Measurements from ENCODE around the gene ATP9A. TPM values are rescaled to one million over a fixed set of nuclear protein-coding genes. Genes with fewer than 3 reads are reported as not detected.
A peak's percentile ranks its signal among the peaks of the same experiment; 100 is the strongest.

The ATP9A gene
- total and polyA plus RNA-seq, 3 donors from 2014 or later: 46.4 to 128 (median 89.3) TPM

- Histone ChIP-seq H3K4me1 (peaks cover 22% of the 10 kb centered on the region), H3K27ac (peak overlapping the region in 1 of 2 donors; percentile 77), H3K4me3 (no peak overlapping the region), H3K36me3 (ENCODE audit: low read depth, missing control alignments) (no peaks in the 10 kb centered on the region), H3K27me3 (no peaks in the 10 kb centered on the region), H3K9me3 (no peaks in the 10 kb centered on the region)
- 74 to 81% methylated on average over 8 of the region's 8 CpGs for WGBS, 2 donors
- TF ChIP-seq, protein P1, sequence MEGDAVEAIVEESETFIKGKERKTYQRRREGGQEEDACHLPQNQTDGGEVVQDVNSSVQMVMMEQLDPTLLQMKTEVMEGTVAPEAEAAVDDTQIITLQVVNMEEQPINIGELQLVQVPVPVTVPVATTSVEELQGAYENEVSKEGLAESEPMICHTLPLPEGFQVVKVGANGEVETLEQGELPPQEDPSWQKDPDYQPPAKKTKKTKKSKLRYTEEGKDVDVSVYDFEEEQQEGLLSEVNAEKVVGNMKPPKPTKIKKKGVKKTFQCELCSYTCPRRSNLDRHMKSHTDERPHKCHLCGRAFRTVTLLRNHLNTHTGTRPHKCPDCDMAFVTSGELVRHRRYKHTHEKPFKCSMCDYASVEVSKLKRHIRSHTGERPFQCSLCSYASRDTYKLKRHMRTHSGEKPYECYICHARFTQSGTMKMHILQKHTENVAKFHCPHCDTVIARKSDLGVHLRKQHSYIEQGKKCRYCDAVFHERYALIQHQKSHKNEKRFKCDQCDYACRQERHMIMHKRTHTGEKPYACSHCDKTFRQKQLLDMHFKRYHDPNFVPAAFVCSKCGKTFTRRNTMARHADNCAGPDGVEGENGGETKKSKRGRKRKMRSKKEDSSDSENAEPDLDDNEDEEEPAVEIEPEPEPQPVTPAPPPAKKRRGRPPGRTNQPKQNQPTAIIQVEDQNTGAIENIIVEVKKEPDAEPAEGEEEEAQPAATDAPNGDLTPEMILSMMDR (IDR thresholded peaks at IDR 0.05): no peak
- no peak for TF ChIP-seq POLR2A (IDR thresholded peaks at IDR 0.05)
- intact Hi-C loops (cut with DNase I; ENCODE audit: low total_unique reads): no loop called here
- DNase-seq: no peak
Observed at GRCh38 chr20:51703400-51704287, 64.5 kb downstream of the ATP9A start.

DNA sequence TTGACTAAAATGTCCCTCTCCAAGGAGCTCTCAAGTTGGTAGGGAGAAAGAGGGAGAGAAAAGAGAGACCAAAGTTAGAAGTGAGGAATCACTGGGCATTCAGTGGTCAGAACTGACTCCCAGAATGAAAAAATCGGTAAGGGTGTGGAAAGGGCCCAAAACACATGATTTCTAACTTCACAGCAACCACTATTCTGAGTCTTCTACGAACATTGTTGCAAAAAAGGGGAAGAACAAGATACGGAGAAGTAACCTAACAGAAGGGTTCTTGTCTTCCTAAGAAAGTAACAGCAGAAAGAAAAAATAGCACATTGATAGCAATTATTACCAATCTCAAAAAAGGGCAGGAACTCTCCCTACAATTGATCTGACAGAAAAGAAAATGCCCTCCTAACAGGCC, 65.6 kb downstream of the ATP9A start:
- Histone ChIP-seq H3K9me3 (no peaks in the 10 kb centered on the region), H3K27me3 (no peaks in the 10 kb centered on the region), H3K36me3 (ENCODE audit: low read depth, missing control alignments) (no peaks in the 10 kb centered on the region), H3K4me3 (no peak overlapping the region), H3K27ac (peak overlapping the region; percentile 64 to 77), H3K4me1 (peaks cover 31% of the 10 kb centered on the region)
- peak; percentile 48 for DNase-seq
- TF ChIP-seq, protein P1 (IDR thresholded peaks at IDR 0.05): no peak
- no peak for TF ChIP-seq POLR2A (IDR thresholded peaks at IDR 0.05)
- intact Hi-C loops (cut with DNase I; ENCODE audit: low total_unique reads): no loop called here
- 48 to 50% methylated on average over 3 of the region's 3 CpGs for WGBS, 2 donors

GRCh38 chr20:51700809-51701285, 67.3 kb downstream of the ATP9A start:
- Histone ChIP-seq H3K9me3 (no peaks in the 10 kb centered on the region), H3K27ac (peak overlapping the region; percentile 64 to 77), H3K4me3 (no peak overlapping the region), H3K4me1 (peaks cover 49% of the 10 kb centered on the region), H3K36me3 (ENCODE audit: low read depth, missing control alignments) (no peaks in the 10 kb centered on the region), H3K27me3 (no peaks in the 10 kb centered on the region)
- WGBS, 2 donors: 58% methylated on average over 10 of the region's 10 CpGs
- intact Hi-C loops (cut with DNase I; ENCODE audit: low total_unique reads): no loop called here
- DNase-seq: peak; percentile 42
- TF ChIP-seq, protein P1 (IDR thresholded peaks at IDR 0.05): peak; percentile 53 to 80 (median 71)
- no peak for TF ChIP-seq POLR2A (IDR thresholded peaks at IDR 0.05)

GRCh38 chr20:51698252-51698651, 69.9 kb downstream of the ATP9A start:
- peaks cover 45% of the 10 kb centered on the region for H3K4me1 ChIP-seq
- TF ChIP-seq, protein P1 (IDR thresholded peaks at IDR 0.05): no peak
- TF ChIP-seq POLR2A (IDR thresholded peaks at IDR 0.05): no peak

More at GRCh38 chr20:51698252-51698651, 69.9 kb downstream of the ATP9A start:
- DNase-seq: peak; percentile 46
- H3K9me3 ChIP-seq: no peaks in the 10 kb centered on the region
- 69 to 78% methylated on average over 9 of the region's 9 CpGs for WGBS, 2 donors
- intact Hi-C loops (cut with DNase I; ENCODE audit: low total_unique reads): no loop called here
- H3K36me3 ChIP-seq (ENCODE audit: low read depth, missing control alignments): no peaks in the 10 kb centered on the region
- H3K4me3 ChIP-seq: no peak overlapping the region
- H3K27me3 ChIP-seq: no peaks in the 10 kb centered on the region
- peak overlapping the region in 1 of 2 donors; percentile 50 for H3K27ac ChIP-seq

Measured in testis (tissue), 3 donors.